Lower leg skin (tissue), 3 donors: Measurements from ENCODE around the gene UPK2.

Source experiments
- POLR2A ChIP-seq, 2 donors: fragments of 450-650 bp; IDR thresholded peaks; one replicate each; pipeline ENCODE4 v1.6.1; 2016 to 2017; ENCODE audit warnings: antibody characterized with exemption in 2 of 2, mild to moderate bottlenecking in 1 of 2, moderate library complexity in 1 of 2
- TF ChIP-seq, protein P1 (sequence below), 3 donors: fragments of 450-650 bp; IDR thresholded peaks; one replicate each; pipeline ENCODE4 v1.5.1; 2016; ENCODE audit warnings: antibody characterized with exemption in 3 of 3, mild to moderate bottlenecking in 3 of 3, moderate library complexity in 2 of 3

DNA sequence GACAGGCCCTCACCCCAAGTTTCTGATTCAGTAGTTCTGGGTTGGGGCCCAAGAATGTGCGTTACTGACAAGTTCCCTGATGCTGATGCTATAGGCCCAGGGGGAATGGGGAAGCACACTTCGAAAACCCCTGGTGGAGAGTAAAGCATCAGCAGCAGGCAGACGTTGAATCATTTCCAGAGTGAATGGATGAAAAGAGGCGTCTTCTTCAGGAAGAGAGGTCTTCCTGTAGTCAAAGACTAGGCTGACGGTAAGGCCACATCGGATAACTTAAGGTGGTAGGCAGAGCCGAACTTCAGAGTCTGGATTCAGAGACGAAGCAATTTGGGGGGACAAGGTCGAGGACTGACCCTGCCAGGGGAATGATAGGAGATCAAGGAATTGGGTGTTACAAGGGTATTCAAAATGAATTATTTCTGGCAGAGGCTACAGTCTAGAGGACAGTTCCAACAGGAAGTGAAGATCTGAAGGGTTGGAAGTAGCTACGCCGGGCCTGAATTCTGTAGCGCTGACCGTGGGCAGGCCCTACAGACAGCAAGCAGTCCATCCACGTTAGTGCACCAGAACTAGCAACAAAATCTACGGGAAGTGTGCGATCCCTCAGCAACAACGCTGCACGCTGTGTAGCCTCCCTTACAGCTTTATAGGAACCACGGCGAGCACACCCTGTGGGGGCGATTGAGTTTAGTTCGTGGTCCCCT is 41.0 kb downstream of the UPK2 start:
- TF ChIP-seq, protein P1, sequence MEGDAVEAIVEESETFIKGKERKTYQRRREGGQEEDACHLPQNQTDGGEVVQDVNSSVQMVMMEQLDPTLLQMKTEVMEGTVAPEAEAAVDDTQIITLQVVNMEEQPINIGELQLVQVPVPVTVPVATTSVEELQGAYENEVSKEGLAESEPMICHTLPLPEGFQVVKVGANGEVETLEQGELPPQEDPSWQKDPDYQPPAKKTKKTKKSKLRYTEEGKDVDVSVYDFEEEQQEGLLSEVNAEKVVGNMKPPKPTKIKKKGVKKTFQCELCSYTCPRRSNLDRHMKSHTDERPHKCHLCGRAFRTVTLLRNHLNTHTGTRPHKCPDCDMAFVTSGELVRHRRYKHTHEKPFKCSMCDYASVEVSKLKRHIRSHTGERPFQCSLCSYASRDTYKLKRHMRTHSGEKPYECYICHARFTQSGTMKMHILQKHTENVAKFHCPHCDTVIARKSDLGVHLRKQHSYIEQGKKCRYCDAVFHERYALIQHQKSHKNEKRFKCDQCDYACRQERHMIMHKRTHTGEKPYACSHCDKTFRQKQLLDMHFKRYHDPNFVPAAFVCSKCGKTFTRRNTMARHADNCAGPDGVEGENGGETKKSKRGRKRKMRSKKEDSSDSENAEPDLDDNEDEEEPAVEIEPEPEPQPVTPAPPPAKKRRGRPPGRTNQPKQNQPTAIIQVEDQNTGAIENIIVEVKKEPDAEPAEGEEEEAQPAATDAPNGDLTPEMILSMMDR (IDR thresholded peaks at IDR 0.05), result no peak
- no peak for TF ChIP-seq POLR2A (IDR thresholded peaks at IDR 0.05)
